ENCODE measurements around the gene SNED1. TPM values are rescaled to one million over a fixed set of nuclear protein-coding genes. Genes with fewer than 3 reads are reported as not detected.

Gene SNED1
- total and polyA plus RNA-seq, 2 experiments from 2014 or later, result 6.1 to 29.4 TPM

- Histone ChIP-seq H3K79me2 (ENCODE audit: insufficient read depth) (no peaks in the 10 kb centered on the region), H3K4me3 (no peak overlapping the region), H3K4me1 (ENCODE audit: insufficient read depth) (no peaks in the 10 kb centered on the region), H3K9ac (no peak overlapping the region), H3K27ac (no peak overlapping the region), H4K20me1 (ENCODE audit: insufficient read depth) (no peaks in the 10 kb centered on the region), H3F3A (ENCODE audit: insufficient read depth) (peaks cover 5% of the 10 kb centered on the region; the same call in 1 of the 2 replicates), H3K9me2 (ENCODE audit: insufficient read depth) (no peaks in the 10 kb centered on the region), H3K4me2 (ENCODE audit: unreplicated experiment) (no peak overlapping the region), H3K9me3 (ENCODE audit: low read depth) (no peaks in the 10 kb centered on the region), H3K27me3 (replicated peaks; ENCODE audit: insufficient read depth) (no peaks in the 10 kb centered on the region), H3K36me3 (ENCODE audit: low read depth) (no peaks in the 10 kb centered on the region), H2AFZ (no peak overlapping the region)
- TF ChIP-seq EZH2 (IDR thresholded peaks at IDR 0.05; ENCODE audit: insufficient read depth, poor library complexity, severe bottlenecking) (no peak), EZH2phosphoT487 (IDR thresholded peaks at IDR 0.05; ENCODE audit: insufficient read depth, low read depth) (no peak)
- WGBS, 2 experiments (ENCODE audit: low coverage in 1 of 2, low lambda C conversion rate in 2 of 2, missing lambda C conversion rate in 2 of 2), result 89 to 91% methylated on average over 22 to 24 of the region's 24 CpGs
- in situ Hi-C loops (cut with MboI), result no loop called here
- DNase-seq, result no peak
These were observed 120.5 kb downstream of the SNED1 start for GRCh38 chr2:241118737-241119505.

GRCh38 chr2:241120440-241120839, 122.0 kb downstream of the SNED1 start:
- Histone ChIP-seq H3F3A (ENCODE audit: insufficient read depth) (peaks cover 5% of the 10 kb centered on the region; the same call in 1 of the 2 replicates), H3K9me2 (ENCODE audit: insufficient read depth) (no peaks in the 10 kb centered on the region), H4K20me1 (ENCODE audit: insufficient read depth) (no peaks in the 10 kb centered on the region), H3K27ac (no peak overlapping the region), H2AFZ (no peak overlapping the region), H3K27me3 (replicated peaks; ENCODE audit: insufficient read depth) (no peaks in the 10 kb centered on the region), H3K4me2 (ENCODE audit: unreplicated experiment) (no peak overlapping the region), H3K79me2 (ENCODE audit: insufficient read depth) (no peaks in the 10 kb centered on the region), H3K4me1 (ENCODE audit: insufficient read depth) (no peaks in the 10 kb centered on the region), H3K36me3 (ENCODE audit: low read depth) (no peaks in the 10 kb centered on the region), H3K9ac (no peak overlapping the region), H3K4me3 (no peak overlapping the region), H3K9me3 (ENCODE audit: low read depth) (no peaks in the 10 kb centered on the region)
- WGBS, 2 experiments (ENCODE audit: low coverage in 1 of 2, low lambda C conversion rate in 2 of 2, missing lambda C conversion rate in 2 of 2), result 95 to 97% methylated on average over 2 of the region's 2 CpGs
- DNase-seq, result no peak
- TF ChIP-seq EZH2phosphoT487 (IDR thresholded peaks at IDR 0.05; ENCODE audit: insufficient read depth, low read depth) (no peak), EZH2 (IDR thresholded peaks at IDR 0.05; ENCODE audit: insufficient read depth, poor library complexity, severe bottlenecking) (no peak)
- in situ Hi-C loops (cut with MboI), result no loop called here

GRCh38 chr2:241121008-241121407, 122.6 kb downstream of the SNED1 start:
- TF ChIP-seq EZH2 (IDR thresholded peaks at IDR 0.05; ENCODE audit: insufficient read depth, poor library complexity, severe bottlenecking), result no peak
- no peak for TF ChIP-seq EZH2phosphoT487 (IDR thresholded peaks at IDR 0.05; ENCODE audit: insufficient read depth, low read depth)
- WGBS, 2 experiments (ENCODE audit: low coverage in 1 of 2, low lambda C conversion rate in 2 of 2, missing lambda C conversion rate in 2 of 2), result 88 to 91% methylated on average over 5 of the region's 5 CpGs
- peaks cover 5% of the 10 kb centered on the region; the same call in 1 of the 2 replicates for H3F3A ChIP-seq (ENCODE audit: insufficient read depth)
- H4K20me1 ChIP-seq (ENCODE audit: insufficient read depth), result no peaks in the 10 kb centered on the region
- H3K9me2 ChIP-seq (ENCODE audit: insufficient read depth), result no peaks in the 10 kb centered on the region
- no peaks in the 10 kb centered on the region for H3K36me3 ChIP-seq (ENCODE audit: low read depth)
- no peaks in the 10 kb centered on the region for H3K27me3 ChIP-seq (replicated peaks; ENCODE audit: insufficient read depth)
- no peak for DNase-seq
- no peaks in the 10 kb centered on the region for H3K79me2 ChIP-seq (ENCODE audit: insufficient read depth)
- no peaks in the 10 kb centered on the region for H3K9me3 ChIP-seq (ENCODE audit: low read depth)
- H3K27ac ChIP-seq, result no peak overlapping the region
- H3K4me1 ChIP-seq (ENCODE audit: insufficient read depth), result no peaks in the 10 kb centered on the region
- no peak overlapping the region for H3K4me2 ChIP-seq (ENCODE audit: unreplicated experiment)
- H2AFZ ChIP-seq, result no peak overlapping the region
- in situ Hi-C loops (cut with MboI), result no loop called here
- H3K9ac ChIP-seq, result no peak overlapping the region
- no peak overlapping the region for H3K4me3 ChIP-seq

GRCh38 chr2:241122376-241123002, 124.1 kb downstream of the SNED1 start:
- peaks cover 5% of the 10 kb centered on the region; the same call in 1 of the 2 replicates for H3F3A ChIP-seq (ENCODE audit: insufficient read depth)
- H3K4me2 ChIP-seq (ENCODE audit: unreplicated experiment), result no peak overlapping the region
- no peaks in the 10 kb centered on the region for H3K36me3 ChIP-seq (ENCODE audit: low read depth)
- no peaks in the 10 kb centered on the region for H3K27me3 ChIP-seq (replicated peaks; ENCODE audit: insufficient read depth)
- no peak for DNase-seq
- no peaks in the 10 kb centered on the region for H3K9me3 ChIP-seq (ENCODE audit: low read depth)
- H3K9me2 ChIP-seq (ENCODE audit: insufficient read depth), result no peaks in the 10 kb centered on the region
- WGBS, 2 experiments (ENCODE audit: low coverage in 1 of 2, low lambda C conversion rate in 2 of 2, missing lambda C conversion rate in 2 of 2), result 91 to 92% methylated on average over 19 of the region's 19 CpGs
- no peak overlapping the region for H3K27ac ChIP-seq
- no peaks in the 10 kb centered on the region for H4K20me1 ChIP-seq (ENCODE audit: insufficient read depth)
- TF ChIP-seq EZH2phosphoT487 (IDR thresholded peaks at IDR 0.05; ENCODE audit: insufficient read depth, low read depth), result no peak
- H3K9ac ChIP-seq, result no peak overlapping the region
- no peaks in the 10 kb centered on the region for H3K79me2 ChIP-seq (ENCODE audit: insufficient read depth)
- H3K4me3 ChIP-seq, result no peak overlapping the region
- H3K4me1 ChIP-seq (ENCODE audit: insufficient read depth), result no peaks in the 10 kb centered on the region
- H2AFZ ChIP-seq, result no peak overlapping the region
- in situ Hi-C loops (cut with MboI), result no loop called here

Measured in GM23248 (cell line).